DMS153 (cell line): ENCODE data around the gene STOML1.

Experiments used
- DNase-seq: peaks from one replicate; lab custom pipeline; 2025; lab: John Stamatoyannopoulos, UW

Gene STOML1

GRCh38 chr15:74013374-74013894, 21.3 kb upstream of the STOML1 start:
- no peak for DNase-seq

- peak; percentile 0 for DNase-seq
These were observed 19.5 kb upstream of the STOML1 start for GRCh38 chr15:74011610-74012009.

DNA sequence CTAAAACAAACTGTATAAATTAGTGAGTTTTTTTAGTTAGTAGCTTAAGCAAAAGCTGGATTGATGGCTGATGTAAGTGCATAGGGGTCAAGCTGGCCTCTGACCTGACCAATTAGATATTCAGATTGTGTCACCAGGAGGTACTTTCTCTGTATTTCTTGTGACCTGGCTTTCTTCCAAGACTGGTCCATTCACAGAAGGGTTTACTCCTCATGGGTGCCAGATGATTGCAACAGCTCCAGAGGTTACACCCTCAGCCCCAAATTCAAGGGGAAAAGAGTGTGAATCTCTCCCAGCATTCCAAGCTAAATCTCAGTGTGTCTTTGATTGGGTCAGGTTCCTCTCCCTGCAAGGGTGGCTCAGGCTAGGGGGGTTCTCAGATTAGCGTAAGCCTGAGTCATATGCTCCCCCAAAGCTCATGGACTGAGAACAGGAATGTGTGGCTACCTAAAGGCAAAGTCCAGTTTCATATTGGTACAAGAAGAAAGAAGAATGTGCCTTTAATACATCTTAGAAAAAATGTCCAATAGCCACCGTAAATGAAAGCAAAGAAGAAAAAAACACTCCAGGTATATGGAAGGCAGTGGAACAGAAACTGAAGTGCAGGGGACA, 18.9 kb upstream of the STOML1 start:
- DNase-seq = no peak

DNA sequence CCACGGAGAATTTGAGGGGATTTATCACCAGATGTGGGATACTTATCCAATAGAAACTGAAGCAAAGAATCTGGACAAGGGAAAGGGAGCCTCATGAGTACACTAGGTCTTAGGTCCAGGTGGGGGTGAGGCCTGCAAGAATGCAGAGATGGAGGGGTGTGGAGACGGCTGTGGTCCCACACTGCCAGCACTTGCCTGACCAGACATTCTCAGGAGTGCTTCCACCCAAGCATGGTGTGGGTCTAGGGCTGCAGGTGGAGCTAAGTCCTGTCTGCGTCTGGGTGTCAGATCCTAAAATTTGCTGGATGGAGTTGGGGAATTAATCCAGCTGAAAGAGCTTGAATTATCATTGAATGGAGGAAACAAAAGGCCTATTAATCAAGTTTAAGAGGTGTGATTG, 16.8 kb upstream of the STOML1 start:
- no peak for DNase-seq

DNA sequence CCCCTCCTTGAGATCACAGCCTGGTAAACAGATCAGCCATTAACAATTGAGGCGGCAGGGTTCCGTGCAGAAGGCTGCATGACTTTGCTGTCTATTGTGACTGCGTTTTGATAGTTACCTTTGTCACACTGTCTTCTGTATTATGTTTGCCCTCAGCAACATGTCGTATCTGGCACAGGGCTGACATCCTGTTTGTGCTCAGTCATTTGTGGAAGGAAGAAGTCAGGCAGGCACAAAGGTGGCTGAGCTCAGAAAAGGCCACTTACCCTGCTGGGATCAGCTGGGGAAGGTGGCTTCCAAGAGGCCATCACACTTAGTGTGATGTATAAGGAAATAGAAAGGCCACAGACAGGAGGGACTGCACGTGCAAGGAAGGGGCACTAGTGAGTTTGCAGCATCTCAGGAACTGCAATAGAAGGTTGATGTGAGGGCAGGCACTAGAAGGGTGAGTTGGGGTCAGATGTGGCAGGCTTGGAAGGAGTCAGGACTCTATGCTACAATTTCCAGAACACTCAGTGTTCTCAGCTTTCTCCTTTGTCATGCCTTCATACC, 15.8 kb upstream of the STOML1 start:
- DNase-seq = peak; percentile 5

- DNase-seq = no peak
These were observed 14.9 kb upstream of the STOML1 start for GRCh38 chr15:74006774-74007639.

GRCh38 chr15:73997986-73998385, 5.9 kb upstream of the STOML1 start:
- DNase-seq = no peak

GRCh38 chr15:73996939-73997338, 4.8 kb upstream of the STOML1 start:
- DNase-seq = peak; percentile 43

DNA sequence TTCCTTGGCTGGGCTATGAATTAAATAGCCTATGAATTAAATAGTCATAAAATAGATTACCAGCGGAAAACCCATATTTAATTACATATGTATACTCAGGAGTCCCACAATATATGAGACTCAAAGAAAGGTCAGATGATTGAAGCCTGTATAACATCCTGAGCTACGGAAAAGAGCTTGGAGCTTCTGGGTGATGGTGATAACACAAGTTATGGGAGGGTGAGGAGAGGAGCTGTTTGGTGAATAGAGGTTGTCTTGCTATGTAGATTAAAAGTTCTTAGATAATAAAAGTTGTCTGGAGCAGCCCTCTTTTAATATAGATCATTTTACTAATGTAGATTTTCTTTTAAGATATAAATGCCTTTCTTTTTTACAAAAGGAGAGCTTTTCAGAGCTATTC, 4.2 kb upstream of the STOML1 start:
- no peak for DNase-seq

DNA sequence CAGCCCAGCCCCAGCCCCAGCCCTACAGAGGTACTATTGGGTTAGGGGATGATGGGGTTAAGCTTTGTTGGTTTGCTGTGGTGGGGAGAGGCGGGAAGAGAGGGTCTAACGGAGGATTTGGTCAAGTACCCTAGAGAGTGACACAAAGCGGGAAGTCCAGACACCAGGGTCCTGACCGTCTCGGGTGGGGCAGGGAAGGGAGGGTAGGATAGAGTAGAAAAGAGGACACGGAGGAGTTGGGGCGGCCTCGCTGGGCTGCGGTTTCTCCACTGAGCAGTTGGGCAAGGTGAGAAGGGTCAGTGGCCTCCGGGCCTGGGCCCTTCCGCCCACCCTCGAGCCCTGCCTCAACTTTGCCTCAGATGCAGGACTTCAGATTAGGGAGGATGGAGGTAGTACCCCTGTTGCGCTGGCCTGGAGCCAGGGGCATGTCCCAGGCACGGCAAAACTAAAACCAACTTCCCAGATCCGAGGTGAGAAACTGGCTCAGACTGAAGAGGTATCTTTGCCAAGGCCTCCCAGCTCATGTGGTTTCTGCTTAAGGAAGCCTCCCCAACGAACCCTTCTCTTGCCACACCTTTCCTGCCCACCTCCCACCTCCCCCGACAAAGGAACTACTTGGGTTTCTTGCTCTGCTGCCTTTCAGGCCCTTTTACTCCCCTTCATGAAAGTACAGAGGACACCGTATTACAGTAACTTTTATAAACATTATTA, 3.0 kb upstream of the STOML1 start:
- no peak for DNase-seq

DNA sequence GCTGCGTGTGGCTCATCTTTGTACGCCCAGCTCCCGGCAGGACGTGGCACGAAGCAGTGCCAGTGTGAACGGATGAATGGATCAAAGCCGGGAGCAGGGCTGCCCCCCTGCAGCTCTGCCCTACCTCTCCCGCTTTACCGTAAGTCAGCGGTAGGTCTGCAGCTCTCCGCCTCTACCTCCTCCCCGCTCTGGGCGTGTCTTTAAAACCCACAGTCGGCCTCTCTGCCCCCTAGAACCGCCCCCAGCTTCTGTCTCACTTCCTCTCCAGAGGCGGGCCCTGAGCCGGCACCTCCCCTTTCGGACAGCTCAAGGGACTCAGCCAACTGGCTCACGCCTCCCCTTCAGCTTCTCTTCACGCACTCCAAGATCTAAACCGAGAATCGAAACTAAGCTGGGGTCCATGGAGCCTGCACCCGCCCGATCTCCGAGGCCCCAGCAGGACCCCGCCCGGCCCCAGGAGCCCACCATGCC, 2.4 kb upstream of the STOML1 start, which contains the start of gene PML:
TSS of gene PML (plus strand) at position 304 of the 471 bp plus-strand sequence. CDS start at position 401, 97 bp downstream.
- DNase-seq = peak; percentile 55

- DNase-seq = no peak
These were observed 1.3 kb upstream of the STOML1 start for GRCh38 chr15:73993211-73993994.

- no peak for DNase-seq
These were observed 451 bp upstream of the STOML1 start for GRCh38 chr15:73992594-73992898.

DNA sequence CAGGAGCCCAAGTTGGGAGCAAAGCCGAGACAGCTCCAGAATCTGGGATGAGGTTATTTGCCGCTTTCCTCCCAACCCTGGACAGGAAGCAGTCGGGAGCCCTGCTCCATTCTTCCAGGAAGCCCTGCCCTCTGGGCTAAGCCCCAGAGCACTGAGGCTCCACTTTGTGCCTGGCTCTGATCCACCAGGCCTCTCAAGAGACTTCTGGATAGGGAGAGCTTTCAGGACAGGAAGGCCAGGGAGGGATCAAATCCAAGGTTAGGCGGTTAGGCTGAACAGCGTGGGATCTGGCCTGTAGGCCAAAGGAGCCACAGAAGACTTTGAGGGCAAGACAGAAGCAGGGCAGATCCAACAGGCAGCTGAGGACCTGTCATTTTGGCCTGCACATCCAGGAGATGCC, 835 bp downstream of the STOML1 start:
- no peak for DNase-seq

GRCh38 chr15:73990250-73991005, 1.7 kb downstream of the STOML1 start:
- DNase-seq = no peak

GRCh38 chr15:73989001-73989798, 2.9 kb downstream of the STOML1 start:
- DNase-seq = no peak

DNA sequence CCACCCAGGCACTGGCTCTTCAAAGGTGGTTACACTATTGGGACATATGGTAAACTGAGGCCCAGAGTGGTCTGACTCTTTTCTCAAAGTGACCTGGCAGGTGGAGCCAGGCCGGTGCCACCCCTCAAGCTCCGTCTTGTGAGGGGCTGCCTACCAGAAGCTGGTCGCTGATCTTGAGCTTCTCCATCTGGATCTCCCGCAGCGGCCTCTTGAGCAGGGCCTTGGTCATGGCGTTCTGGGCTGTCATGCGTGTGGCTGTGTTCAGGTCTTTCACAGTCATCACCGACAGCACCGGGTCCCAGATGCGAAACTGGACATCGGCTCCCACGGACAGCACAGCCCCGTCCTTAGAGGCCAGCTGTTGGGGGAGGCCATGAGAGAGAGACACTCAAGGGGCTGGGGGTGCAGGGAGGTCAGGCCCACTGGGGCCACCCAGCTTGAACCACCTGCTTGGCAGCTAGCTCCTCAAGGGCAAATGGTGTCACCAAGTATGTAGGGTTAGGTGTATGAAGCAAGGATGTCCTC, 3.6 kb downstream of the STOML1 start:
- DNase-seq = no peak

- no peak for DNase-seq
These were observed 4.2 kb downstream of the STOML1 start for GRCh38 chr15:73987681-73988444.

DNA sequence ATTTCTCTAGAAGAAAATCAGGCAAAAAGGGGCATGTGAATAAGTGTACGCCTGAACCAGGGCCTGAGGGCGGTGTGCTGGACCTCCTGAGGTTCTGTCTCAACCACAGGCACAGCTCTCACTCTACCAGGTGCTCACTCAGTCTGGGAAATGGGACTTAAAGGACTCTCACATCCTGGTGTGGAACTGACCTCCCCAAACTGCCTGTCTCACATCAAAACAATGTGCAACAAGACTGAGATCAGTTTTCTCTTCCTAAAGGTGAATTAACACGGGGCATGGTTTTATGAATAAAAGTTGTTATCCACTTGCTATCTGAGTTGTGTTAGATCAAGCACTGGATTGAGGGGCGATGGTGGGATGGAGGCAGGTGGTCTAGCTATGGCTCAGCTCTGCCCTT, 4.8 kb downstream of the STOML1 start:
- DNase-seq = no peak
